Right atrium auricular region (tissue), 2 donors: Measurements from ENCODE around the gene ZMAT5. TPM values are rescaled to one million over a fixed set of nuclear protein-coding genes. Genes with fewer than 3 reads are reported as not detected.

Experiments used
- DNase-seq: peaks from one replicate; pipeline ENCODE4 v3.0.0-alpha.2; 2019; ENCODE audit warnings: low spot score
- H3K27ac ChIP-seq, 2 donors: fragments of 200-600 bp; sonication (generic); 1 replicate in 1 of 2; 2 replicates in 1 of 2; pipeline ENCODE4 v1.5.1; 2016 to 2019
- H3K27me3 ChIP-seq, 2 donors: fragments of 200-600 bp; sonication (generic); one replicate each; pipeline versions ENCODE4 v1.5.1 to v1.6.0; 2017 to 2019
- H3K36me3 ChIP-seq: fragments of 200-600 bp; sonication (generic); one replicate; pipeline ENCODE4 v1.5.1; 2016
- H3K4me1 ChIP-seq, 2 donors: fragments of 200-600 bp; sonication (generic); one replicate each; pipeline versions ENCODE4 v1.5.1 to v1.6.0; 2017 to 2019
- H3K4me3 ChIP-seq, 2 donors: fragments of 200-600 bp; sonication (generic); 1 replicate in 1 of 2; 2 replicates in 1 of 2; pipeline ENCODE4 v1.5.1; 2017 to 2019; ENCODE audit warnings: mild to moderate bottlenecking in 1 of 2, moderate library complexity in 1 of 2
- H3K9me3 ChIP-seq, 2 donors: fragments of 200-600 bp; sonication (generic); one replicate each; pipeline ENCODE4 v1.5.1; 2019
- CTCF ChIP-seq, 2 donors: fragments of 200-600 bp; sonication (generic); IDR thresholded peaks; one replicate each; pipeline ENCODE4 v1.5.1; 2019; ENCODE audit warnings: antibody characterized with exemption in 2 of 2
- total RNA-seq, 2 donors: library from RNA; depleted of rRNA; stranded (reverse); fragments of >200 nt; gene quantifications; one replicate each; pipeline ENCODE4 v1.1.0, GENCODE V29; 2016

ZMAT5 gene
- total RNA-seq, 2 donors from 2014 or later = 17.0 to 22.9 TPM

- Histone ChIP-seq H3K4me1 (no peaks in the 10 kb centered on the region), H3K27ac (no peak overlapping the region), H3K9me3 (no peaks in the 10 kb centered on the region), H3K27me3 (no peaks in the 10 kb centered on the region), H3K36me3 (peaks cover 7% of the 10 kb centered on the region), H3K4me3 (no peak overlapping the region)
- no peak for DNase-seq
- TF ChIP-seq CTCF (IDR thresholded peaks at IDR 0.05) = no peak
Measured at GRCh38 chr22:29732883-29733282, 33.9 kb downstream of the ZMAT5 start.

- H3K27ac ChIP-seq = no peak overlapping the region
- DNase-seq = no peak
- no peak overlapping the region for H3K4me3 ChIP-seq
- no peaks in the 10 kb centered on the region for H3K4me1 ChIP-seq
- peaks cover 7% of the 10 kb centered on the region for H3K36me3 ChIP-seq
- TF ChIP-seq CTCF (IDR thresholded peaks at IDR 0.05) = no peak
- no peaks in the 10 kb centered on the region for H3K9me3 ChIP-seq
- no peaks in the 10 kb centered on the region for H3K27me3 ChIP-seq
Measured at GRCh38 chr22:29731058-29731850, 35.6 kb downstream of the ZMAT5 start.

GRCh38 chr22:29729161-29729560, 37.6 kb downstream of the ZMAT5 start:
- Histone ChIP-seq H3K4me3 (no peak overlapping the region), H3K4me1 (no peaks in the 10 kb centered on the region), H3K27me3 (no peaks in the 10 kb centered on the region), H3K9me3 (no peaks in the 10 kb centered on the region), H3K27ac (no peak overlapping the region), H3K36me3 (peaks cover 7% of the 10 kb centered on the region)
- no peak for DNase-seq
- TF ChIP-seq CTCF (IDR thresholded peaks at IDR 0.05) = no peak

- no peak overlapping the region for H3K27ac ChIP-seq
- H3K27me3 ChIP-seq = no peaks in the 10 kb centered on the region
- DNase-seq = no peak
- no peaks in the 10 kb centered on the region for H3K4me1 ChIP-seq
- no peaks in the 10 kb centered on the region for H3K9me3 ChIP-seq
- TF ChIP-seq CTCF (IDR thresholded peaks at IDR 0.05) = peak in 1 of 2 donors; percentile 52
- H3K4me3 ChIP-seq = no peak overlapping the region
- peaks cover 7% of the 10 kb centered on the region for H3K36me3 ChIP-seq
Measured at GRCh38 chr22:29727131-29727523, 39.7 kb downstream of the ZMAT5 start.

- Histone ChIP-seq H3K36me3 (peaks cover 7% of the 10 kb centered on the region), H3K4me1 (no peaks in the 10 kb centered on the region), H3K27me3 (no peaks in the 10 kb centered on the region), H3K27ac (no peak overlapping the region), H3K4me3 (no peak overlapping the region), H3K9me3 (no peaks in the 10 kb centered on the region)
- no peak for TF ChIP-seq CTCF (IDR thresholded peaks at IDR 0.05)
- no peak for DNase-seq
Measured at GRCh38 chr22:29726512-29727130, 40.2 kb downstream of the ZMAT5 start.
